Cerebellar nuclear complex (tissue), 1 donor: ENCODE results near the gene TUBGCP6.

Experiments used
- DNase-seq, 2 experiments: peaks; one replicate each; lab custom pipeline; 2025; lab: John Stamatoyannopoulos, UW

Gene TUBGCP6

DNA sequence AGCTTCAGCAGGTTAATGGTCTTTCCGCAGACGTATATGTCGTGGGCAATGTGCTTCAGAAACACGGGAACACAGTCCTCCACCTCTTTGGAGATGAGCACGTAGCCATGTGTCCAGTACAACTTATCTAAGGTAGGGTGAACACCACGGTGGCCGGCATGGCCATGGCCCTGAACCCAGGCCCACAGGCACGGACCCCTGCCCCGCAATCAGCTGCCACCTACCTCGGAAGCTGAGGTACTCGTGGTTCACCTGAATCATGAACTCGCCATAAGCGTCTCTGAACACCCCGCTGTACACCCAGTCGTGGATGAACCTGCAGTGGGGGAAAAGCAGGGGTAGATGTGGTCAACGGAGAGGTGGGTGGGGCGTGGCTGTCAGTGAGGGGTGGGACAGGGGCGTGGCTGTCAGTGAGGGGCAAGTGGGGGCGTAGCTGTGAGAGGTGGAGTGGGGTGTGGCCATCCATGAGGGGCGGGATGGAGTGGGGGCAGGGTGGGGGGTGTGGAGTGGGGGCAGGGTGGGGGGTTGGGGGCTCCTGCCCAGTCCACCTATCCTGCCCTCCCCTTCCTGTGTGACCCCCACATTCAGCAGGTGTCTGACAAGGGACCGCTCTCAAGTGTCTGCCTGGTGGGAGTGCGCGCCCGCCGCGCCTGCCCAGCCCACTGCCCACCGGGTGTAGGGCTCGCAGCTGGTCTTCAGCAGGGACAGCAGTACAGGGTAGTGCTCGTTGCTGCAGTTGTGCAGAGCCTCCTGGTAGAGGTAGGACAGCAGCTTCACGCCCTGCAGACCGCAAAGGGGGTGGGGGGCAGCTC is 18.6 kb downstream of the TUBGCP6 start:
- no peak for DNase-seq

DNA sequence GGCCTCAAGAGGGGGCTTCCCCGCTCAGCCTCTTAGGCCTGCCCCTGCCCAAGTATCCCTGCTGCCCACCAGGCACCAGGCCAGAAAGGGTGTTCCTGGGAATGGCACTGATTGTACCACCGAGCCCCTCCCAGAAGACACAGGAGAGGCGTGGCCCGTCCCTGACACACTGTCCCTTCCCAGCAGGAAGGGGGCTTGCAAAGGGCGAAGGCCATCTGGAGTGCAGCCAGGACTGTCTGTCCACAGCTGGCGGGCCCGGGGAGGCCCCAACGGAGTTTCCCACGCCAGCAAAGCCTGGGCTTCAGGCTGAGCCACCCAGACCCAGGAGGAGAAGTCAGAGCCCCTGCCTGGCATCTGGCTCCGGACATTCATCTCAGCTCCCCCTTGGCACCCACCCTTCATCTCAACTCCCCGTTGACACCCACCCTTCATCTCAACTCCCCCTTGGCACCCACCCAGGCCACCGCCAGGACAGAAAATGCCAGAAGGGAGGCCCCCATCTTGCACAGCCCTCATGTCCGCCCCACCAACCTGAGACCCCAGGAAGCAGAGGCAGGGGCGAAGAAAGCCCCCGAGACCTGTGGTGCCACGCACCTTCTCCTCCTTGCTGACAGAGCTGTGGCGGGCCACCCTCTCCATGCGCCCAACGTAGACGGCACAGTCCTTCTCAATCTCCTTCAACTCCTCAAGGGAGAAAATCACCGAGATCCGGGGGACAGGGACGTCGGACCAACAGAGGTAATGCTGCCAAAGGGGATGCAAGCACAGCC is 19.4 kb downstream of the TUBGCP6 start:
- no peak for DNase-seq

DNA sequence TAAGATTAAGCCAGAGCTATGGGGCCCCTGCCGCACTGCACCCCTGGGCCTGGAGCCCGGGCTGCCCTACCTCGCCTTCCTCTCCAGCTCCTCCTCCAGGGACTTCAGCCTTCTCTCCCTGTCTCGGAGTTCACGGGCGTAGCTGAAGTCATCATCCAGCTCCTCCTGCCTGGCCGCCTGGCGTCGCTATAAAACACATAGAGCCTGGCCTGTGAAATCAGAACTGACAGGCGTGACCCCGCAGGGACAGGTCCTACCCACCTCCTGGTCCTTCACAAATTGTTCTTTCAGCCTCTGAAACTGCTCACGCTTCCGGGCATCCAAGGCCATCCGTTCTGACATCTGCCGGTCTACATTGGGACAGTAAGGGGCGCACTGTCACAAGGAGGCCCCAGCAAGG is 20.8 kb downstream of the TUBGCP6 start:
- no peak for DNase-seq

DNA sequence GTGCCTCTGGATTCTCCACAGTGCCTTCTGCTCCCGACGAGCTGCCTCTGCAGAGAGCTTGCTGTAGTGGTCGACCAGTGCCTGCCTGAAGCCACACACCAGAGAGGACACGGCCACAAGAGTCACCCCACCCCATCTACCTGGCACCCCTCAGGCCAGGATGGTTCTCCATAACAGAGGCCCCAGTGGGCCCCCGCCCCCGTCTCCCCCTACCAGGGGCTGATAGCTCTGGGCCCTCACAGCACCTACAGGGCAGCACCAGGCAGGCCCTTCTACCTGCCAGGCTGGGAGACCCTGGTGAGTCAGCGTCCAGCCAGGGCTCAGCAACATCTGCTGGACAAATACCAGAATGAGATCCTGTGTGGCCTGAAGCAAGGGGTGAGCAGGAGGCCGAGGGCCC is 22.3 kb downstream of the TUBGCP6 start:
- DNase-seq: no peak

DNA sequence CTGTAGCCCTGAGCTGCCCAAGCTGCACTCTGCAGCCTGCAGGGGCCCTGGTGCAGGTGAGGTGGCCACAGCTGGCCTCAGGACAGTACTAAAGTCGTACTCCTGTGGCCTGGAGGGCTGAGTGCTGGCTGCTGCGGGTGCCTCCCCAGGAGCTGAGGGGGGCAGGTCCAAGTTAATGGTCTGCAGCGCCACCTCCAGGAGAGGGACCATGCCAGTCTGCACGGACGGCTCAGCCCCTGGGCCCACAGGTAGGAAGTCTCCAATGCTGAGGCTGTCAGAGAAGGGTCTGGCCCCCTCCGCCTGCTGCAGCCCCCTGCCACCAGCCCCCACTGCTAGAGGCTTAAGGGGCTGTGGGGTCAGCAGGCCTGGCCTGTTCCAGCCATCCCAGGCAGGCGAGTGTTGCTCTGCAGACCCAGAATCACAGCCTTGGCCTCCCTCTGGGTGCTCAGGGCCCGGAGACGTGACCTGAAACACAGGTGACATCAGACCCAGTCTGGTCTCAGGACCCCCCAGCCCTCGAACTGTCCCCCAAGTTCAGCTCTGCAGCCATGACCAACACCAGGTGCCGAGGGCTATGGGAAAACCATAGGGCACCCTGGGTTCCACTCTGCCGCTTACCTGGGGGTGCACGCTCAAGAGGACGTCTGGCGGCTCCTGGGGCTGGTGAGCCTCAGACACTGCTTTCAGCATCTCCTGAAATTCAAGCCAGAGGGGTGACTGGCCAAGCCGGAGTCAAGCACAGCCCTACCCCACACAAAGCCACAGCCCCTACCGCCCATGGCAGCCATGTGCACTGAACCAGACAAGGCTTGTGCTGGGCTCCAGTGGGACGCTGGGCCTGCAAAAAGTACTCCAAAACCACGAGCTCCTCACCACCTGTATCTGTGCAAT is 23.2 kb downstream of the TUBGCP6 start:
- no peak for DNase-seq

DNA sequence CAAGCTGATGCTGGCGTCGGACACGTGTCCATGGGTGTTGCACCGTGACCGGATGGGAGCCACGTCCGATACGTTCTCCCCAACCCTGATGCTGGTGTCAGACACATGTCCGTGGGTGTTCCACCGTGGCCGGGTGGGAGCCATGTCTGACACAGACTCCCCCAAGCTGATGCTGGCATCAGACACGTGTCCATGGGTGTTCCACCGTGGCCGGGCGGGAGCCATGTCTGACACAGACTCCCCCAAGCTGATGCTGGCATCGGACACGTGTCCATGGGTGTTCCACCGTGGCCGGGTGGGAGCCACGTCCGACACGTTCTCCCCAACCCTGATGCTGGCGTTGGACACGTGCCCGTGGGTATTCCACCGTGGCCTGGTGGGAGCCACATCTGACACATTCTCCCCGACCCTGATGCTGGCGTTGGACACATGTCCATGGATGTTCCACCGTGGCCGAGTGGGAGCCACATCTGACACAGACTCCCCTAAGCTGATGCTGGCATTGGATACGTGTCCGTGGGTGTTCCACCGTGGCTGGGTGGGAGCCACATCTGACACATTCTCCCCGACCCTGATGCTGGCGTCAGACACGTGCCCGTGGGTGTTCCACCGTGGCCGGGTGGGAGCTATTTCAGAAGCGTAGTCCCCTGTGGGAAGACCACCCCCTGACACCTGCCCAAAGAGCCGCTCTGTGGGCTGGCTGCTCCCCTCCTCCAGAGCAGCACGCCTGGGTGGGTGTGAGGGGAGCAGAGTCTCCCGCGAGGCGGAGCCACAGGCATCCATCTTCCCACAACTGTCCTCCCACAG is 24.0 kb downstream of the TUBGCP6 start:
- no peak for DNase-seq

DNA sequence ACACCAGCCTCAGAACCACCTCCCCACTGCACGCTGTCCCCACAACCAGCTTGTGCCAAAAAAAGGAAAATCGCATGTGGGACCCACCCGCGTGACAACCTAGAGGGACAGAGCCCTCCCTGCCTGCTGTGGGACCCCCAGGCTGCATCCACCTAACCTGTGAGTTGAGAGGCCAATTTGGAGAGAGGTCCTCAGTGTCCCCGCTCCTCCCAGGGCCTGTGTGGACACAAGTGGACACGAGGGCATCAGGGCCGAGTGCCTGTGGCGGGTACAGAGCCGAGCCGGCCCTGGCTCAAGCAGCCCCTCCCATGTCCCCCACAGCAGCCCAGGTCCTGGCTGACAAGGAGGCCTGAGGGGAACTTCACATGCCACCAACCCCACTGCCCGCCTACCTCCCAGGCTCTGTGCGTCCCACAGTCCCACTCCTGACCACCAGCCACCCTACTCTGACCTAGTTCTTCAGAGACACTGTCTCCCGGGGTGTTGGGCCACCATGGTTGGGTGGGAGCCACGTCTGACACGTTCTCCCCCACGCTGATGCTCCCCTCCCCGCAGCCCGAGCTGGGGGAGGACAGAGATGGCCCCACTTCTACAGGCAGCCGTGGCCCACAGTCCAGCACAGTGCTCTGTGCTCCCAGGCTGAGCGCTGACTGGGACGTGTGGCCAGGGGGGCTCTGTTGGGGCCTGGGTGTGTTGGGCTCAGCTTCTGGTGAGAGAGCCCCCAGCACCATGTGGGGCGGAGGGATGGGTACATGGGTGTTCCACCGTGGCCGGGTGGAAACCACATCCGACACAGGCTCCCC is 24.8 kb downstream of the TUBGCP6 start:
- DNase-seq: no peak

DNA sequence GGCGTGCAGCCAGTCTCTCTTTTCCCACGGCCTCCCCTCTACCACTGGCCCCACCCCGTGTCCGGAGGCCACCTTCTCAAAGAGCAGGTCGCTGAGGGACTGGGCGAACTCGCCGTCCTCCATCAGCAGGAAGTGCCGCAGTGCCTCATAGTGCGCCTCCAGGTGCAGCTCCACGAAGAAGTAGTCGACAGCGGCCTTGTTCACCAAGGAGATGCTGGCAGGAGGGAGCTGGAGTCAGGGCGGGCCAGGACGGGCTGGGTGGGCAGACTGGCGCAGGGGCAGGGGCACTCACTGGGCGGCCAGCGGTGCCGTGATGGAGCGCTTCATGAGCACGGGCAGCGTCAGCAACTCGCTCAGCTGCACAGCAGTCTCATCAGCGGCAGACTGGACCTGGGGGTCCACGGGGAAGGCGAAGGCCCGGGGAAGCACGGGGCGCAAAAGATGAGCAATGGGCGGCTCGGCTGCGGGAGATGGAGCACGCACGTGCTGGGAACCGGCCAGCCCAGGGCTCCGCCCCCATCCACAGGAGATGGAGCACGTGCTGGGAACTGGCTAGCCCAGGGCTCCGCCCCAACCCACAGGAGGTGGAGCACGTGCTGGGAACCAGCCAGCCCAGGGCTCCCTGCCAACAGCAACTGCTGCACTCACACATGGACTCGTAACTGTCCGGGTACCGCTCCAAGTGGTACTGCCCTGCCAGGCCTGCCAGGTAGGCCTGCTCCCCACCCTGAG is 25.7 kb downstream of the TUBGCP6 start:
- no peak for DNase-seq

DNA sequence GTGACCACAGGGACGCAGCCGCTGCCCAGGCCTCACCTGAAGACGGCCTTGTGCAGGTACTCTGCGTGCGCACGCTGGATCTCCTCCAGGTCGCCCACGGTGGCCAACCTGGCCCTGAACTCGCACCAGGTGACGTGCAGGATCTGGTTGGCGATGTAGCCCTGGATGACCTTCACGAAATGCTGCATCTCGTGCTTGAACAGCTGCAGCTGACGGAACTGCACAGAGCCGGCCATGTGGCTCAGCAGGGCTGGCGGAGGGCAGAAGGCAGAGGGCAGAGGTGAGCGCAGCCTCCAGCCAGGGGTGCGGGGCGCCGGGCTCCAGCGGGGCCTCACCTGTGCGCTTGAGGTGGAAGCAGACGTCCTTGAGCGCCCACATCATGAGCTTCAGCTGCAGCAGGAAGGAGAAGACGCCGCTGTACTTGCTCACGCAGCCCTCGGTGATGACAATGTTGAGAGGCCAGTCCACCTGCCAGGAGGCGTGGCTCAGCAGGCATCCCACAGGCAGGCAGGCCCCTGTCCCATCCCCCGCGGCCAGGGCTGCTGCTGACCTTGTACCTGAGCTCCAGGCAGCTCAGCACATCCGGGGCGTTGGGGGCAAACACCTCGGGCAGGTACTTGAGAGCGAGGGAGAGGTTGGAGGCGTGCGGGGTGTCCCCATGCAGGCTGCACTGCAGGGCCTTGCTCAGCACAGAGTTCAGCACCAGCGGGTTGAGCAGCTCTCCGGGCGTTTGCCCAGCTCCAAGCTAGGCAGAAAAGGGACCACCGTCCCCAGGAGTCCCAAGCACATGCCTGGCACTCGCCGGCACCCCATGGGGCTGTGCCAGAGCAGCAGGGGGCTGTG is 26.4 kb downstream of the TUBGCP6 start:
- DNase-seq: no peak

DNA sequence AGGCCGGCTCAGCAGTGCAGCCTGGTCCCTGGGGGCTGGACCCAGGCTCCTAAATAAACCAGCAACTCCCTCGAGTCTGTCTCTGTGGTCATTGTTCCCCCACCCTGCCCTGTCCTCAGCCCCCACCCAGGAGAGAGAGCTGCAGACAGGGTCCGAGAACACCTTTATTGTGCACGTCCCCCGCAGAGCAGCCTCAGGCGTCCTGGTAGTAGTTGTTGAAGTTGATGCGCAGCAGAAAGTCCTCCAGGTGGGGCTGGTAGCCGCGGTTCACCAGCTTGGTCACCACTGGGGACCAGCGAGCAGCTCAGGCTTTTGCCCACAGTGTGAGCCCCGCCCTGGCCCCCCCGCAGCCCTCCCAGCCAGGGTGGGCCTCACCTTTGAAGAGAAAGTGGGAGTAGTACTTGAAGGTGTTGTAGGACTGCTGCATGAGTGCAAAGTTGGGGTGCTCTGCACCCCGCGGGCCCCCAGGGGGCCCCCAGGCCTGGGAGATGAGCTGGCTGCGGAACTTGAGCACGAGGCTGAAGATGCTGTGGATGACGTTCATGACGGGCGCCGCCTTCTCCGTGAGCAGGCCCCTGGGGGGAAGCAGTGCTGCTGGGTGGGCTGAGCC is 27.2 kb downstream of the TUBGCP6 start:
- DNase-seq: no peak

DNA sequence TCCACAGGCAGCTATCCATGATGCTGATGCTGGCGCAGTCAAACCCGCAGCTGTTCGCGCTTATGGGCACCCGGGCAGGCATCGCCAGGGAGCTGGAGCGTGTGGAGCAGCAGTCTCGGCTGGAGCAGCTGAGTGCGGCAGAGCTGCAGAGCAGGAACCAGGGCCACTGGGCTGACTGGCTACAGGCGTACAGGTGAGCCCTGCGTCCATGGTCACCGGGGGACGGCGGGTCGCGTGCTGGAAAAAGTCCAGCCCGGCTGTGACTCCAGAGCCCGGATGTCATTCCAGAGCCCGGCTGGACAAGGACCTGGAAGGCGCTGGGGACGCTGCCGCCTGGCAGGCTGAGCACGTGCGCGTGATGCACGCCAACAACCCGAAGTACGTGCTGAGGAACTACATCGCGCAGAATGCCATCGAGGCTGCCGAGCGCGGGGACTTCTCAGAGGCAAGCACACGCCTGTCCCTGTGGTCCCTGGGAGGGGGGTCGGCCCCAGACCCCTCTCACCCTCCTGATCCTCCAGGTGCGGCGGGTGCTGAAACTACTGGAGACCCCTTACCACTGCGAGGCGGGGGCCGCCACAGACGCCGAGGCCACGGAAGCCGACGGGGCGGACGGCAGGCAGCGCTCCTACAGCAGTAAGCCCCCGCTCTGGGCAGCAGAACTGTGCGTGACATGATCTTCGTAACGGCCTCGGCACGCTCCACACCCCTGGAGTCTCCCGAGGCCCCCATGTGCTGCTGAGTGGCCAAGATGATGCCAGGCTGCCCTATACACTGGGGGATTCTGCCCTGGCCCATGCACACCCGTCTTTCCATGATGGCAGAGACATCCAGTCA is 27.9 kb downstream of the TUBGCP6 start:
- no peak for DNase-seq

DNA sequence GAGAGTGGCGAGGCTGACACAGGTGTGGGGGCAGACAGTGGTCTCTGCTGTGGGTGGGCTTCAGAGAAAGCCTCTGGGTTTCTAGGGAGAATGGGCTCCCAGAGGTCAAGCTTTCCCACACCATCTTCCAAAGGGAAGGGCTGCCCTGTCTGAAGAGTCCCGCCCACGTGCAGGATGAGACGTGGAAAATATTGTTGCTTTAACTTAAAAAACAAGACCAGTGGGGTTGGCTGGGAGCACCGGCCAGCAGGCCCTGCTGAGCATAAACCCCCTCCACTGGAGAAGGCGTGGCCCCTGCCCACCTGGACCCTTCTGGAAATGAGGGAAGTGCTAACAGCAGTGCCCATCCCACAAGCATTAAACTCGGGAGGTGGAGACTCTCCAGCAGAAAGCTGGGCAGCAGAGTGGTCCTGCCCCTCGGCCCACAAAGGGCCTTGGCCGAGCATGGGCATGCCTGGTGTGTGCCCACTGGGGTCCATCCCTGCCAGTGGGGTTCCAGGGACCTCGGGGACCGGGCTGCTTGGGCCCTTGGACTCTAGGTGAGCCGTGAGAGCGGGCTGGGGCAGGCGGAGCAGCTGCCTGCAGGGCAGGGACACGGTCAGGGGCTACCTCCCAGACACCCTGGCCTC is 28.7 kb downstream of the TUBGCP6 start:
- no peak for DNase-seq

DNA sequence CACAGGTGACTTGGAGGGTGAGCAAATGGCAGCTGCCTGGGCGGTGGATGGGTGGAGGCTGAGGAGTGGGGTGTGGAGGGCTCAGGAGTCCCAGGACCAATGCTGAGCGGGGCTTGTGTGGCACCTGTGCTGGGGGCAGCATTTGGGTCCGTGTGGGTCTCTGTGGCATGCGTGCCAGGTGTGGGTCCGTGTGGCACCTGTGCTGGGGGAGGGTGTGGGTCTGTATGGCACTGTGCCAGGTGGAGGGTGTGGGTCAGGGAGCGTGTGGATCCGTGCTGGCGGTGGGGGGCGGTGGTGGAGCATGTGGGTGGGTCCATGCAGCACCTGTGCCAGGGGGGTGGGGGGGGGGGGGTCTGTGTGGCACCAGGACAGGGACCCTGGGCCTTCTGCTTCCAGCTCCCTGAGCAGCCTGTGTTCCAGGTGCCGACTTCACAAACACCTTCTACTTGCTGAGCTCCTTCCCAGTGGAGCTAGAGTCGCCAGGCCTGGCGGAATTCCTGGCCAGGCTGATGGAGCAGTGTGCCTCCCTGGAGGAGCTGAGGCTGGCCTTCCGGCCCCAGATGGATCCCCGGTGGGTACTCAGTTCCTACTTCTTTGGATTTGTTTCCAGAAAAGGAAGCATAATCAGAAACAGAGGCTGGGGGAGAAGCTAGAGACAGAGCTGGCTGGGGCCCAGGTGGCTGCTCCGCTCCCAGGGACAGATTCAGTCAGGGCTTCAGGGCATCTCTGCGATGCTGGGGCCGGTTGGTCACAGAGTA is 29.3 kb downstream of the TUBGCP6 start:
- no peak for DNase-seq

DNA sequence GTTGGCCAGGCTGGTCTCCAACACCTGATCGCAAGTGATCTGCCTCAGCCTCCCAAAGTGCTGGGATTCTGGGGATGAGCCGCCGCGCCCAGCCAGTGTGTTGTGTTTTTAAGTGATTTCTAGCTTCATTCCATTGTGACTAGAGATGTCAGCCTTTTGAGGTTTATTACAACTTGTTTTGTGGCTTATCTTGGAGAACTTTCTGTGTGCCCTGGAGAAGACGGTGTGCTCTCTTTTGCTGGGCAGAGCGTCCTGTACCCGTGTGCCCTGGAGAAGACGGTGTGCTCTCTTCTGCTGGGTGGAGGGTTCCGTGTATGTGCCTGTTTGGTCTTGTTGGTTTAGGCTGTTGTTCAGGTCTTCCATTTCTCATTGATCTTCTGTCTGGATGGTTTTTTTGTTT is 31.6 kb downstream of the TUBGCP6 start:
- no peak for DNase-seq

DNA sequence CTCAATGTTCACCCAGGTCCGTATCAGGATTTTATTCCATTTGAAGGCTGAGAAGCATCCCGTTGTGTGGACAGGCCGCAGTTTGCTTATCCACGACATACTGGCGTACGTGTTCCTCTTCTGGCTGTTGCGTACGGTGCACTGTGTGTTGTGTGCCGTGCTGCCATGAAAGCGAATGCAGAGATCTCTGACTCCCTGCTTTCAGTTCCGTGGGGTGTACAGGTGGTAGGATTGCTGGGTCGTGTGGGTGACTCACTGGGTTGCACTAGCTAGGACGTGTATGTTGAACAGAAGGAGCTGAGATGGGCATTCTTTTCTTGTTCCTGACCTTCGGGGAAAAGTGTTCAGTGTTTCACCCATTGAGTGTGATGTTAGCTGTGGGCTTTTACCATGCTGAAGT is 33.7 kb downstream of the TUBGCP6 start:
- no peak for DNase-seq

DNA sequence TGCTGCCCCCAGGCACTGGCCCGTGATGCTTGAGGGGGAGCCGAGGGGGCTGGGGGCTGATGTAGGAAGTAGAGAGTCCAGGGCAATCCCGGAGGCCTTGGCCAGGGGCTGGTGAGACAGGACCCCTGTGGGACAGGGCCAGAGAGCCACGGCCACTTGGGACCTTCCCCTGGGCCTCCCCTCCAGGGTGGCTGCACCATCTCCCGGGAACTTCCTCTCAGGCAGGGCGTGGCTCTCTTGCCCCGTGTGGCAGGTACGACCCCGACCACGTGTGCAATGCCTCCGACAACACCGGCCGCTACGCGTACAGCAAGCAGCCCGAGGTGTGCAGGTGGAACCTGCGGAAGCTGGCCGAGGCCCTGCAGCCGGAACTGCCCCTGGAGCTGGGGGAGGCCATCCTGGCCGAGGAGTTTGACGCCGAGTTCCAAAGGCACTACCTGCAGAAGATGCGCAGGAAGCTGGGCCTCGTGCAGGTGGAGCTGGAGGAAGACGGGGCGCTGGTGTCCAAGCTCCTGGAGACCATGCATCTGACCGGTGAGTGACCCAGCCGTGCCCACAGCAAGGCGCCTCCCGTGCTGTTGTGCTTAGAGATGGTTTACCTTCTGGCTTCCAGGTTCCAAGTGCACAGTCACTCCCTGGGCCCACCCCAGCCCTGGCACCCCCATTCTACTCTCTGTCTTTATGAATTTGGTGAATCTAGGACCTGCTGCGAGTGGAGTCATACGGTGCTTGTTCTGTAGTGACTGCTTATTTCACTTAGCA is 34.3 kb downstream of the TUBGCP6 start:
- DNase-seq: no peak
